ENCODE measurements around the gene CPT1B.

The CPT1B gene

GRCh38 chr22:50573491-50574382 is 4.5 kb downstream of the CPT1B start:
- H3K4me1 ChIP-seq (ENCODE audit: control insufficient read depth, insufficient read depth, low read length) = no peaks in the 10 kb centered on the region
- ChIA-PET POLR2A (interaction anchor here (1.1 to 2.6 kb wide), 3 partner anchors 8 to 48 kb away, joined by 3 to 15 read pairs (median 7); partner anchors contain the start of genes CHKB and SCO2), CTCF (interaction anchor here (0.6 to 3.1 kb wide), 4 partner anchors 10 to 48 kb away, joined by 4 to 35 read pairs (median 10); partner anchors contain the start of gene SYCE3)
- peaks cover 37 to 92% of the 10 kb centered on the region in 2 experiments for H3K36me3 ChIP-seq (ENCODE audit: control insufficient read depth in 2 of 2, insufficient read depth in 1 of 2, low read length in 2 of 2)
- no peak overlapping the region for H3K4me3 ChIP-seq (ENCODE audit: low read depth, low read length)
- no peaks in the 10 kb centered on the region for H3K9me3 ChIP-seq (ENCODE audit: control insufficient read depth, insufficient read depth, low read depth, low read length)
- 0 out of 2 replicates have a peak overlapping the region, but pooled peaks have one; percentile 4 for H3K27ac ChIP-seq (ENCODE audit: extremely low read depth, low read depth, low read length)
- TF ChIP-seq ZNF140 (tag by site-specific recombination; IDR thresholded peaks at IDR 0.05) (no peak), ZNF366 (tag by site-specific recombination; conservative IDR thresholded peaks at IDR 0.05) (no peak), ZBTB48 (tag by site-specific recombination; IDR thresholded peaks at IDR 0.05) (no peak), ZNF354C (tag by site-specific recombination; IDR thresholded peaks at IDR 0.05; ENCODE audit: borderline replicate concordance, low read depth) (no peak), KLF16 (tag by site-specific recombination; IDR thresholded peaks at IDR 0.05) (no peak), ZNF571 (tag by site-specific recombination; IDR thresholded peaks at IDR 0.05) (no peak), MYNN (tag by site-specific recombination; IDR thresholded peaks at IDR 0.05; ENCODE audit: borderline replicate concordance) (no peak)

GRCh38 chr22:50572965-50573364 is 5.3 kb downstream of the CPT1B start:
- no peak for TF ChIP-seq ZNF473 (tag by site-specific recombination; IDR thresholded peaks at IDR 0.05)
- TF ChIP-seq PBX3 (CRISPR knock-in tag; IDR thresholded peaks at IDR 0.05) = no peak
- no peak for TF ChIP-seq ZNF350 (tag by site-specific recombination; IDR thresholded peaks at IDR 0.05)
- TF ChIP-seq ZNF785 (tag by site-specific recombination; IDR thresholded peaks at IDR 0.05) = no peak
- TF ChIP-seq EGR2 (tag by site-specific recombination; IDR thresholded peaks at IDR 0.05; ENCODE audit: low read depth) = no peak
- no peak for TF ChIP-seq SETDB1 (IDR thresholded peaks at IDR 0.05; ENCODE audit: insufficient read length, low read length)
- TF ChIP-seq ZSCAN4 (tag by site-specific recombination; IDR thresholded peaks at IDR 0.05) = no peak
- TF ChIP-seq SP7 (tag by site-specific recombination; IDR thresholded peaks at IDR 0.05) = no peak
- TF ChIP-seq ZNF362 (tag by site-specific recombination; IDR thresholded peaks at IDR 0.05) = no peak
- no peak for TF ChIP-seq SALL2 (tag by site-specific recombination; IDR thresholded peaks at IDR 0.05; ENCODE audit: borderline replicate concordance)
- TF ChIP-seq IKZF3 (tag by site-specific recombination; IDR thresholded peaks at IDR 0.05) = no peak
- POLR2A ChIA-PET = interaction anchor here (0.9 to 2.6 kb wide), 3 partner anchors 9 to 47 kb away, joined by 6 to 15 read pairs (median 7); partner anchors contain the start of genes CHKB, SCO2 and SYCE3
- no peak overlapping the region for H3K4me3 ChIP-seq (ENCODE audit: low read depth, low read length)
- CTCF ChIA-PET = interaction anchor here (0.5 to 1.9 kb wide), 4 partner anchors 10 to 48 kb away, joined by 3 to 12 read pairs (median 6); partner anchors contain the start of gene SYCE3
- H3K4me1 ChIP-seq (ENCODE audit: control insufficient read depth, insufficient read depth, low read length) = no peaks in the 10 kb centered on the region
- peaks cover 44 to 94% of the 10 kb centered on the region in 2 experiments for H3K36me3 ChIP-seq (ENCODE audit: control insufficient read depth in 2 of 2, insufficient read depth in 1 of 2, low read length in 2 of 2)
- H3K9me3 ChIP-seq (ENCODE audit: control insufficient read depth, insufficient read depth, low read depth, low read length) = no peaks in the 10 kb centered on the region
- H3K27ac ChIP-seq (ENCODE audit: extremely low read depth, low read depth, low read length) = no peak overlapping the region
